NCI-H2227 treated with DMSO at 0.1 percent for 48 hours (cell line): ENCODE results near the gene LRRC3C.

ENCODE experiments used
- DNase-seq: peaks from one replicate; lab custom pipeline; 2025; lab: John Stamatoyannopoulos, UW

LRRC3C gene

GRCh38 chr17:39979016-39979670 is 51.6 kb downstream of the LRRC3C start:
- DNase-seq, result no peak

DNA sequence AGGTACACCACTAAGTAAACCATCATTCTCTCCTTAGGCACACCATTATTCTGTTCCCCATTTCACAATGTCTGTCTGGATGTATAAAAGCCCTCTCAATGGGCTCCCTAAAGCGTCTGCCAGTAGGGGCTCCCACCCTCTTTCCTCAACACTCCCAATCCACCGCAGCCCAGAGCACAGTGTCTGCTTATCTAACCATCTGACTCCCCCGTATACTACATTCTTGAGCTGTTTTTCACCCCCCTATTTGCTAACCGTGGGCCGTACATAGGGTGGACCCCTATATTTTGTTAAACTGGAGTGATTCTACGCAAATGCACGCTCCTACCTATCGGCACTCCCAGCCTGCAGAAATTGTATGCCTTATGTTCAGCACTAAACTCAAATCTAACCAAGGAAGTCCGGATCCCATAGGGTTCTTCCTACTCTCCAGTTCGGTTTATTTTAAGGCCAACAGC is 52.4 kb downstream of the LRRC3C start:
- DNase-seq, result peak; percentile 74

GRCh38 chr17:39980351-39981206 is 53.0 kb downstream of the LRRC3C start, which contains the start of gene PSMD3:
Gene PSMD3 (plus strand): TSS chr17:39980807. CDS start chr17:39980971, 164 bp downstream.
- peak; percentile 99 for DNase-seq

DNA sequence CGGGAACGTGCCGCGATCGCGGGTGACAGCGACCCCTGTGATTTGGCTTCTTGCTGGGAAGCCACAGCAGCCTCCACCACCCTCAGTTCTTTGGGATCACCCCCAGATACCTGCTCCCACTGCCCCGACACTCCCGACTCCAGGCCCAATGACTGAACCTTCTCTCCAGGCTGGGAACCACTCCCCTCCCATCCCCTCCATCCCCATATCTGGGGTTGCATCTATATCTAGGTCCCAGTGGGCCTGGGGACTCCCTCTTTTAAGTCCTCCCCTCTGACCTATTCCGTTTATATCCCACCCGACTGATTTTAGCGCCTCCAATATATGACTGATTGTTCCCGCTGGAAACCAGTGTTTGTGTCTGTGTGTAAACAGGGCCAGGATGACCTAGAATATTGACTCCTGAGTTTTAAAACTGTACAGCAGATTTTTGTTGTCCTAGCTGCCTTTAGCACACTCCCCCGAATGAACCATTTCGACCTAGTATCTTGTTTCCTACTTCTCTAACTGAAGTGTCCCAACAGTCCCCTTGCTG is 53.7 kb downstream of the LRRC3C start:
- no peak for DNase-seq

- DNase-seq, result no peak
Measured at GRCh38 chr17:39981766-39982375, 54.3 kb downstream of the LRRC3C start.

GRCh38 chr17:39988206-39988810 is 60.8 kb downstream of the LRRC3C start:
- no peak for DNase-seq

GRCh38 chr17:39994448-39994847 is 66.9 kb downstream of the LRRC3C start:
- DNase-seq, result no peak
